K562 (cell line): Measurements from ENCODE around the gene CDKL4. TPM values are rescaled to one million over a fixed set of nuclear protein-coding genes. Genes with fewer than 3 reads are reported as not detected.

Experiments used
- ATAC-seq: fragments of 200-7000 bp; cut with Tn5 transposase; 3 replicates; pipeline ENCODE4 v1.9.1; 2020; ENCODE audit warnings: moderate library complexity
- BruUV-seq: library from RNA; stranded (reverse); fragments of 400-500 nt; replicated peaks from 2 replicates; lab custom pipeline; 2021; lab: Mats Ljungman, UMichigan
- CTCF ChIA-PET: fragments of 300-600 bp; formaldehyde crosslinking; extraction: SDS; loops from one replicate; lab custom pipeline; 2021; ENCODE audit warnings: low intra/inter-chr PET ratio; lab: Yijun Ruan, JAX
- POLR2A ChIA-PET: fragments of 300-600, 350-650 bp; sonication (Branson Sonifier 250); formaldehyde crosslinking; extraction: SDS; loops from one replicate; lab custom pipeline; 2021; ENCODE audit warnings: antibody characterized with exemption, inconsistent platforms; lab: Yijun Ruan, JAX
- DNase-seq, 4 experiments: peaks; one replicate each; pipeline versions ENCODE4 v3.0.0 to v3.0.0-alpha.2; 2011 to 2018; ENCODE audit warnings: low spot score in 3 of 4, mixed read lengths in 3 of 4; ENCODE audit errors: extremely low read depth in 1 of 4
- FAIRE-seq: peaks from 2 replicates; lab custom pipeline; 2011; peaks lifted over from hg19 to GRCh38; lab: Jason Lieb, UNC
- H2AFZ ChIP-seq: 2 replicates; pipeline ENCODE4 v1.6.0; 2011; ENCODE audit warnings: low read depth, low read length, control low read depth, inconsistent platforms
- H3K27ac ChIP-seq: fragments of 200-600 bp; 3 replicates; pipeline ENCODE4 v1.8.0; 2011; ENCODE audit warnings: low read depth, mild to moderate bottlenecking, control low read depth, inconsistent platforms, low read length, moderate library complexity, mixed read lengths; ENCODE audit errors: extremely low read depth
- H3K27me3 ChIP-seq, 2 experiments: fragments of 300-600 bp in 1 of 2; 2 replicates in 1 of 2; 3 replicates in 1 of 2; pipeline versions ENCODE4 v1.6.0 to v1.8.0; 2011; ENCODE audit warnings: inconsistent platforms in 2 of 2, low read length in 2 of 2, mild to moderate bottlenecking in 1 of 2, mixed read lengths in 1 of 2, moderate library complexity in 1 of 2; ENCODE audit not compliant: control insufficient read depth in 2 of 2, insufficient read depth in 2 of 2
- H3K36me3 ChIP-seq: fragments of 300-600 bp; 3 replicates; pipeline ENCODE4 v1.8.0; 2011; ENCODE audit warnings: mild to moderate bottlenecking, low read length, inconsistent platforms; ENCODE audit not compliant: control insufficient read depth, insufficient read depth
- H3K4me1 ChIP-seq, 2 experiments: fragments of 200-600 bp in 1 of 2; replicated peaks in 1 of 2; 2 replicates in 1 of 2; 3 replicates in 1 of 2; pipeline versions ENCODE4 v1.5.1 to v1.8.0; 2011; ENCODE audit warnings: inconsistent platforms in 2 of 2, low read length in 2 of 2, mild to moderate bottlenecking in 1 of 2, mixed read lengths in 1 of 2, moderate library complexity in 1 of 2; ENCODE audit not compliant: control insufficient read depth in 2 of 2, insufficient read depth in 2 of 2
- H3K4me2 ChIP-seq: 2 replicates; pipeline ENCODE4 v1.6.1; 2011; ENCODE audit warnings: low read length, control low read depth, inconsistent platforms, mixed read lengths; ENCODE audit not compliant: insufficient read depth
- H3K4me3 ChIP-seq: fragments of 200-600 bp; sonication (generic), shearing (Covaris generic); 2 replicates; pipeline ENCODE4 v1.5.1; 2016; ENCODE audit warnings: control low read depth, inconsistent platforms
- H3K79me2 ChIP-seq: fragments of 200-600 bp; 3 replicates; pipeline ENCODE4 v1.8.0; 2011; ENCODE audit warnings: low read length, inconsistent platforms; ENCODE audit not compliant: control insufficient read depth, insufficient read depth
- H3K9ac ChIP-seq, 2 experiments: 2 replicates each; pipeline versions ENCODE4 v1.6.0 to v1.6.1; 2011; ENCODE audit warnings: low read depth in 2 of 2, low read length in 2 of 2, control low read depth in 1 of 2, inconsistent platforms in 1 of 2, mild to moderate bottlenecking in 1 of 2, mixed read lengths in 1 of 2; ENCODE audit not compliant: insufficient read depth in 1 of 2
- H3K9me1 ChIP-seq: one replicate; pipeline ENCODE4 v1.6.0; 2011; ENCODE audit warnings: inconsistent platforms, mild to moderate bottlenecking, low read length, moderate library complexity; ENCODE audit not compliant: control insufficient read depth, insufficient read depth
- H3K9me3 ChIP-seq: replicated peaks from 2 replicates; pipeline ENCODE4 v1.5.1; 2011; ENCODE audit warnings: low read depth, low read length, inconsistent platforms; ENCODE audit not compliant: control insufficient read depth, insufficient read depth
- H4K20me1 ChIP-seq: replicated peaks from 2 replicates; pipeline ENCODE4 v1.6.1; 2011; ENCODE audit warnings: low read length, inconsistent platforms, mixed read lengths; ENCODE audit not compliant: control insufficient read depth, insufficient read depth
- HIVEP1 ChIP-seq: fragments of 250-450 bp; sonication (Bioruptor Pico); IDR thresholded peaks from 2 replicates; pipeline ENCODE4 v1.4.0; 2020; ENCODE audit warnings: mild to moderate bottlenecking
- SPI1 ChIP-seq: IDR thresholded peaks from 2 replicates; pipeline ENCODE4 v1.6.1; 2011; ENCODE audit warnings: low read depth, low read length, control low read depth, borderline replicate concordance
- ZKSCAN8 ChIP-seq: fragments of 200-800 bp; sonication (Bioruptor generic); IDR thresholded peaks from 2 replicates; pipeline ENCODE4 v1.6.1; 2016; ENCODE audit warnings: missing genetic modification characterization, missing compliant biosample characterization
- WGBS: fragments of 100-300 bp; shearing (Covaris generic); methylation state at CpG from one replicate; pipeline ENCODE4 v1.1.6; 2016; ENCODE audit warnings: low coverage, mixed read lengths; ENCODE audit not compliant: insufficient coverage; ENCODE audit errors: missing lambda C conversion rate; 5-methylcytosine and 5-hydroxymethylcytosine counted together
- in situ Hi-C: fragments of 300-500 bp; cut with MboI; formaldehyde crosslinking; loops from 4 replicates; pipeline ENCODE4 v1.15.0; 2018; ENCODE audit warnings: inconsistent platforms, mixed read lengths
- intact Hi-C: fragments of 100-400 bp; cut with micrococcal nuclease; formaldehyde crosslinking; loops from 2 replicates; pipeline ENCODE4 v1.14.2; 2022
- polyA plus RNA-seq, 8 experiments: library from polyadenylated mRNA; depleted of rRNA in 4 of 8; stranded (reverse) in 5 of 8; unstranded in 3 of 8; fragments of >200 nt; fragmentation: Nextera tagmentation in 2 of 8; fragmentation: Illumina TruSeq in 1 of 8; extraction: Ambion mirVana in 2 of 8; extraction: Trizol in 1 of 8; gene quantifications; 2 replicates each; pipeline versions ENCODE4 v1.2.1 to v1.2.3, GENCODE V29; 2011 to 2014; ENCODE audit warnings: inconsistent platforms in 1 of 8, missing spikeins in 1 of 8
- total RNA-seq, 7 experiments: library from RNA; depleted of rRNA in 6 of 7; stranded (reverse); fragments of >200 nt in 6 of 7; fragmentation: Illumina TruSeq in 2 of 7; extraction: Trizol in 2 of 7; gene quantifications; 2 replicates each; pipeline versions ENCODE4 v1.2.1 to v1.2.3, GENCODE V29; 2011 to 2021; ENCODE audit warnings: low replicate concordance in 1 of 7

The CDKL4 gene
- total and polyA plus RNA-seq, 9 of the 15 experiments (the other 6 are each of a cell fraction or from before 2014, with no cell fraction given) = not detected

DNA sequence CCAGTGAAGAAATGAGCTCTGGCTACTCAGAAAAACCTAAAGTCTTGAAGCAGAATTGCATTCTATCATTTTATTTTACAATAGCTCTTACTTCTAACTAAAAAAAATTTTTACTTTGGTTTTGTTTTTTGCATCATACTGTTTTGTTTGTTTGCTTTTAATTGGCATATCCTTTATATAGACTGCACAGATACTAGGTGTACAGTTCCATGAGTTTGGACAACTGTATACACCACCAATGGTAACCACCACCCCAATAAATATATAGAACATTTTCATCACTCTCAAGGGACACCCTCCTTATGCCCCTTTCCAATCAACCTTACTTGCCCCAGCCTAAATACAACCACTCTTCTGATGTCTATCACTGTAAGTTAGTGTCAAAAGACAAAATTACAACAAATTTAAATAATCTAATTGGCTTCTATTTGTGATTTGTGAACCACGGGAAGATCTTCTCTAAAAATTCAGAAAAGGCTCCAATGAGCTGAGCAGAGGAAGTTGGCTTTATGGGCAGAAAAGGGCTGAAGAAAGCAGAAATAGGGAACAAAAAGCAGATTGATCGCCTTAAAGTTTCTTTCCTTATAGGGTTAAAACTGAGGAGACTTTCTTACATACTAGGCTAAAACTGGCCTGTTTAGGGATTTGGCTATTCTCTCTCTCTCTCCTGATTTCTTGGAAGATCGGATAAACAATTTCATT lies 100.7 kb downstream of the CDKL4 start:
- H3K27me3 ChIP-seq = no peaks in the 10 kb centered on the region
- ChIA-PET CTCF (no interaction called here), POLR2A (interaction anchor here (1.2 to 2.0 kb wide), 5 partner anchors 13 to 392 kb away, joined by 3 to 12 read pairs (median 4); partner anchors contain the start of genes SOS1 and SRSF7)
- DNase-seq = no peak
- peak; percentile 17; the same call in 2 of the 3 replicates for ATAC-seq
- peak overlapping the region; percentile 75 for H2AFZ ChIP-seq
- peak overlapping the region in 1 of 2 experiments; percentile 37; a peak in 1 of 4 replicates for H3K9ac ChIP-seq
- H3K4me2 ChIP-seq = no peak overlapping the region
- intact Hi-C loops (loop anchor here (1.0 kb wide), 1 partner anchor 19 kb away; no protein-coding TSS in a partner anchor), in situ Hi-C loops (no loop called here)
- H3K36me3 ChIP-seq = no peaks in the 10 kb centered on the region; the same call in 2 of the 3 replicates
- no peak for FAIRE-seq
- H4K20me1 ChIP-seq = no peaks in the 10 kb centered on the region
- H3K4me3 ChIP-seq = no peak overlapping the region
- peak overlapping the region; percentile 48; the same call in 2 of the 3 replicates for H3K27ac ChIP-seq
- H3K9me1 ChIP-seq = no peaks in the 10 kb centered on the region
- WGBS = 21% methylated on average over 3 of the region's 3 CpGs
- no peaks in the 10 kb centered on the region for H3K79me2 ChIP-seq
- BruUV-seq = no TSS peak
- TF ChIP-seq ZKSCAN8 (peak; percentile 93), HIVEP1 (CRISPR knock-in tag) (no peak), SPI1 (peak; percentile 34; the same call in 1 of the 2 replicates)
- H3K9me3 ChIP-seq = 0 out of 2 replicates have a peak, but pooled peaks cover 4% of the 10 kb centered on the region
- H3K4me1 ChIP-seq = peaks cover 12 to 30% of the 10 kb centered on the region in 2 experiments
